ENCODE measurements around the gene ENPP3.

DNA sequence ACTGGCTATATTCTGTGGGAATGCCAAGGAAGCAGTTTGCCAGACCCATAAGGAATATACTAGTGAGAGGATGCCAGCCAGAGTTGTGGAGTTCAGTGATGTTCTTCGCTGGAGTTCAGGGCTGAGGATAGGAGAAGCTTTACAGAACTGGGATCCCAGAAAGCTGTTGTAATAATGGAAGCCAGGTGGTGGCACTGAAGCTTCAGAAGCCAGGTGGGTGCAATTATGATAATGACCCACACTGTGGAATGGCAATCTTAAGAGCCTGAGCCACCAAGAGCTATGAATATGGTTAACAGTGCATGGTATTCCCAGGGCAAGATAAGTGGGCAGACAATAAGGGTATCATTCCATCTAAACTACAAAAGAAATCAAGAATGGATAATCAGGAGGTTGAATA is 145.7 kb downstream of the ENPP3 start:
- TF ChIP-seq, protein P1, sequence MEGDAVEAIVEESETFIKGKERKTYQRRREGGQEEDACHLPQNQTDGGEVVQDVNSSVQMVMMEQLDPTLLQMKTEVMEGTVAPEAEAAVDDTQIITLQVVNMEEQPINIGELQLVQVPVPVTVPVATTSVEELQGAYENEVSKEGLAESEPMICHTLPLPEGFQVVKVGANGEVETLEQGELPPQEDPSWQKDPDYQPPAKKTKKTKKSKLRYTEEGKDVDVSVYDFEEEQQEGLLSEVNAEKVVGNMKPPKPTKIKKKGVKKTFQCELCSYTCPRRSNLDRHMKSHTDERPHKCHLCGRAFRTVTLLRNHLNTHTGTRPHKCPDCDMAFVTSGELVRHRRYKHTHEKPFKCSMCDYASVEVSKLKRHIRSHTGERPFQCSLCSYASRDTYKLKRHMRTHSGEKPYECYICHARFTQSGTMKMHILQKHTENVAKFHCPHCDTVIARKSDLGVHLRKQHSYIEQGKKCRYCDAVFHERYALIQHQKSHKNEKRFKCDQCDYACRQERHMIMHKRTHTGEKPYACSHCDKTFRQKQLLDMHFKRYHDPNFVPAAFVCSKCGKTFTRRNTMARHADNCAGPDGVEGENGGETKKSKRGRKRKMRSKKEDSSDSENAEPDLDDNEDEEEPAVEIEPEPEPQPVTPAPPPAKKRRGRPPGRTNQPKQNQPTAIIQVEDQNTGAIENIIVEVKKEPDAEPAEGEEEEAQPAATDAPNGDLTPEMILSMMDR (IDR thresholded peaks at IDR 0.05; ENCODE audit: insufficient read depth, low read length, poor library complexity, severe bottlenecking) = no peak
- TF ChIP-seq EZH2phosphoT487 (conservative IDR thresholded peaks at IDR 0.05; ENCODE audit: low read length) = no peak
